ENCODE results near the gene KCMF1.

- TF ChIP-seq CTCF (IDR thresholded peaks at IDR 0.05; ENCODE audit: insufficient read depth, low read depth, low read length) (no peak), EZH2 (IDR thresholded peaks at IDR 0.05; ENCODE audit: insufficient read depth, low read length) (no peak)
Measured at GRCh38 chr2:85104228-85104627, 133.3 kb downstream of the KCMF1 start.
